Measurements from ENCODE around the gene MARVELD1. TPM values are rescaled to one million over a fixed set of nuclear protein-coding genes. Genes with fewer than 3 reads are reported as not detected.
A peak's percentile ranks its signal among the peaks of the same experiment; 100 is the strongest.

MARVELD1 gene
- total and polyA plus RNA-seq, 7 donors, result 2.2 to 10.4 (median 3.2) TPM

GRCh38 chr10:97736902-97737769 is 23.6 kb downstream of the MARVELD1 start, which contains the start of gene ZFYVE27:
Gene ZFYVE27, plus strand, starts transcription at chr10:97737128. Its CDS starts 1,350 bp downstream, at chr10:97738478.
- ATAC-seq, result peak; percentile 97 to 99 (median 98)
- WGBS, 3 donors, result 0 to 1% (median 0%) methylated on average over 60 to 72 of the region's 72 CpGs
- TF ChIP-seq CTCF (IDR thresholded peaks at IDR 0.05), result no peak
- peak within 1 kb of the TSS; percentile 99 for H3K4me3 ChIP-seq
- intact Hi-C loops (cut with DNase I), result no loop called here
- H3K9me3 ChIP-seq, result no peaks in the 10 kb centered on the region
- peak; percentile 97 to 99 for DNase-seq
- no peaks in the 10 kb centered on the region for H3K27me3 ChIP-seq (ENCODE audit: insufficient read depth in 3 of 3, low read length in 2 of 3)
- peaks cover 9% of the 10 kb centered on the region for H3K4me1 ChIP-seq
- peak within 1 kb of the TSS; percentile 98 for H3K27ac ChIP-seq
- peaks cover 0 to 38% of the 10 kb centered on the region in 2 donors for H3K36me3 ChIP-seq (ENCODE audit: insufficient read depth in 1 of 2, low read depth in 1 of 2)

- Histone ChIP-seq H3K9me3 (no peaks in the 10 kb centered on the region), H3K4me1 (peaks cover 9% of the 10 kb centered on the region), H3K4me3 (peak overlapping the region; percentile 99), H3K27me3 (ENCODE audit: insufficient read depth in 3 of 3, low read length in 2 of 3) (no peaks in the 10 kb centered on the region), H3K36me3 (ENCODE audit: insufficient read depth in 1 of 2, low read depth in 1 of 2) (peaks cover 0 to 45% of the 10 kb centered on the region in 2 donors), H3K27ac (peak overlapping the region; percentile 98)
- no peak for ATAC-seq
- no peak for TF ChIP-seq CTCF (IDR thresholded peaks at IDR 0.05)
- intact Hi-C loops (cut with DNase I), result no loop called here
- 28 to 32% (median 32%) methylated on average over 14 of the region's 14 CpGs for WGBS, 3 donors
- DNase-seq, result no peak
These were observed 24.3 kb downstream of the MARVELD1 start for GRCh38 chr10:97737770-97738265.

- WGBS, 3 donors, result 92 to 98% (median 97%) methylated on average over 4 of the region's 4 CpGs
- Histone ChIP-seq H3K27ac (no peak overlapping the region), H3K4me3 (peak overlapping the region; percentile 99), H3K4me1 (peaks cover 9% of the 10 kb centered on the region), H3K36me3 (ENCODE audit: insufficient read depth in 1 of 2, low read depth in 1 of 2) (peaks cover 0 to 53% of the 10 kb centered on the region in 2 donors), H3K9me3 (no peaks in the 10 kb centered on the region), H3K27me3 (ENCODE audit: insufficient read depth in 3 of 3, low read length in 2 of 3) (no peaks in the 10 kb centered on the region)
- no peak for ATAC-seq
- no peak for TF ChIP-seq CTCF (IDR thresholded peaks at IDR 0.05)
- intact Hi-C loops (cut with DNase I), result no loop called here
- DNase-seq, result no peak
These were observed 25.1 kb downstream of the MARVELD1 start for GRCh38 chr10:97738616-97739015.

- H3K36me3 ChIP-seq (ENCODE audit: insufficient read depth in 1 of 2, low read depth in 1 of 2), result peaks cover 3 to 73% of the 10 kb centered on the region in 2 donors
- intact Hi-C loops (cut with DNase I), result no loop called here
- DNase-seq (no peak), ATAC-seq (no peak)
- no peaks in the 10 kb centered on the region for H3K9me3 ChIP-seq
- TF ChIP-seq CTCF (IDR thresholded peaks at IDR 0.05), result no peak
- no peak overlapping the region for H3K4me3 ChIP-seq
- H3K27ac ChIP-seq, result no peak overlapping the region
- 94 to 98% (median 96%) methylated on average over 2 of the region's 2 CpGs for WGBS, 3 donors
- no peaks in the 10 kb centered on the region for H3K27me3 ChIP-seq (ENCODE audit: insufficient read depth in 3 of 3, low read length in 2 of 3)
- H3K4me1 ChIP-seq, result peaks cover 9% of the 10 kb centered on the region
These were observed 27.1 kb downstream of the MARVELD1 start for GRCh38 chr10:97740613-97741012.
